ENCODE results near the gene HPN. TPM values are rescaled to one million over a fixed set of nuclear protein-coding genes. Genes with fewer than 3 reads are reported as not detected.

HPN gene
- total and polyA plus RNA-seq, 10 of the 15 experiments (the other 5 are each of a cell fraction or from before 2014, with no cell fraction given) = 0.21 to 0.35 TPM; not detected in 8

GRCh38 chr19:35061583-35062373 lies 20.3 kb downstream of the HPN start:
- DNase-seq (ENCODE audit: low read depth, low spot score) = no peak
- no peaks in the 10 kb centered on the region for H3K27me3 ChIP-seq (replicated peaks in 1 of 2; ENCODE audit: control insufficient read depth in 2 of 2, insufficient read depth in 2 of 2, low read length in 1 of 2)
- no peak overlapping the region for H3K4me3 ChIP-seq
- 36% methylated on average over 7 of the region's 7 CpGs for WGBS (ENCODE audit: insufficient coverage, insufficient replicate concordance, low lambda C conversion rate, missing lambda C conversion rate)
- FAIRE-seq = no peak
- no peak overlapping the region for H3K27ac ChIP-seq (ENCODE audit: control insufficient read depth, insufficient read depth)
- H3K79me2 ChIP-seq (ENCODE audit: control insufficient read depth, insufficient read depth, low read length) = no peaks in the 10 kb centered on the region
- no peak overlapping the region for H3K9ac ChIP-seq (ENCODE audit: control insufficient read depth, insufficient read depth, low read length)
- no peaks in the 10 kb centered on the region for H4K20me1 ChIP-seq (ENCODE audit: control insufficient read depth, insufficient read depth)
- intact Hi-C loops (cut with micrococcal nuclease; ENCODE audit: unreplicated experiment) (no loop called here), in situ Hi-C loops (cut with MboI) (no loop called here)
- no peaks in the 10 kb centered on the region for H3K4me1 ChIP-seq (ENCODE audit: control insufficient read depth, insufficient read depth, low read length)
- H3K36me3 ChIP-seq (ENCODE audit: control insufficient read depth in 2 of 2, insufficient read depth in 2 of 2, low read length in 1 of 2) = no peaks in the 10 kb centered on the region
- no peaks in the 10 kb centered on the region for H3K9me3 ChIP-seq (replicated peaks; ENCODE audit: control insufficient read depth, insufficient read depth, low read length)
- no peak for ATAC-seq
- RAD21 ChIA-PET (ENCODE audit: unreplicated experiment) = no interaction called here
- TF ChIP-seq USF2 (IDR thresholded peaks at IDR 0.05; ENCODE audit: borderline replicate concordance, low read depth, low read length) (no peak), NKRF (conservative IDR thresholded peaks at IDR 0.05) (no peak), CUX1 (IDR thresholded peaks at IDR 0.05; ENCODE audit: insufficient replicate concordance, low read depth, low read length) (no peak), KAT2A (conservative IDR thresholded peaks at IDR 0.05; ENCODE audit: control insufficient read depth, low read depth, low read length) (no peak), JUNB (IDR thresholded peaks at IDR 0.05) (no peak), CHD1 (IDR thresholded peaks at IDR 0.05; ENCODE audit: low read depth, low read length) (no peak)
- CTCF ChIA-PET = interaction anchor here (1.1 kb wide), 1 partner anchor 24 kb away, joined by 4 read pairs; no protein-coding TSS in a partner anchor
- H3K4me2 ChIP-seq (ENCODE audit: control insufficient read depth, insufficient read depth) = no peak overlapping the region
- SMC1A ChIA-PET (ENCODE audit: uncharacterized antibody, unreplicated experiment) = interaction anchor here (0.8 kb wide), 1 partner anchor 10 kb away, joined by 3 read pairs; no protein-coding TSS in a partner anchor
- BruUV-seq (replicated peaks) = no TSS peak
- no peak overlapping the region for H2AFZ ChIP-seq (ENCODE audit: control insufficient read depth, low read depth, low read length)
- POLR2A ChIA-PET = no interaction called here
